SU-DHL-6 (cell line): ENCODE results near the gene CSF2.
"Not testable (repeated sequence)": the region's sequence is repeated elsewhere in the genome, so short reads cannot be mapped to it uniquely, and the experiment has no call there.

ENCODE experiments used
- H2AFZ ChIP-seq: fragments of 200-600 bp; sonication (generic); 2 replicates; pipeline ENCODE4 v1.6.1; 2014; ENCODE audit warnings: low read depth, mild to moderate bottlenecking, moderate library complexity, mixed read lengths, antibody characterized with exemption, low read length; ENCODE audit not compliant: severe bottlenecking
- H3F3A ChIP-seq: fragments of 200-600 bp; shearing (Covaris generic); 2 replicates; pipeline ENCODE4 v1.6.0; 2016; ENCODE audit warnings: antibody characterized with exemption, mild to moderate bottlenecking; ENCODE audit not compliant: insufficient read depth
- H3K27ac ChIP-seq: fragments of 200-600 bp; sonication (generic); 2 replicates; pipeline ENCODE4 v1.5.1; 2016; ENCODE audit warnings: low read depth, mild to moderate bottlenecking, low read length, moderate library complexity, mixed read lengths
- H3K27me3 ChIP-seq: fragments of 200-600 bp; sonication (generic), shearing (Covaris generic); 2 replicates; pipeline ENCODE4 v1.6.0; 2014; ENCODE audit warnings: mild to moderate bottlenecking, low read length
- H3K36me3 ChIP-seq: fragments of 200-600 bp; sonication (generic); 2 replicates; pipeline ENCODE4 v1.6.1; 2014; ENCODE audit warnings: mild to moderate bottlenecking, low read length, mixed read lengths
- H3K4me2 ChIP-seq: fragments of 300-600, 200-600 bp; shearing (Covaris generic), sonication (generic); 2 replicates; pipeline ENCODE4 v1.6.0; 2014; ENCODE audit warnings: low read length, low read depth, mild to moderate bottlenecking; ENCODE audit not compliant: poor library complexity, severe bottlenecking
- H3K4me3 ChIP-seq: fragments of 200-600 bp; sonication (generic); 2 replicates; pipeline ENCODE4 v1.5.1; 2014; ENCODE audit warnings: antibody characterized with exemption, low read length, mild to moderate bottlenecking, mixed read lengths; ENCODE audit not compliant: insufficient read depth, poor library complexity, severe bottlenecking
- H3K79me2 ChIP-seq: fragments of 200-600 bp; sonication (generic); 2 replicates; pipeline ENCODE4 v1.6.1; 2014; ENCODE audit warnings: mild to moderate bottlenecking, low read length, moderate library complexity; ENCODE audit not compliant: insufficient read depth
- H3K9ac ChIP-seq: fragments of 200-600 bp; sonication (generic); 2 replicates; pipeline ENCODE4 v1.7.0; 2014; ENCODE audit warnings: mild to moderate bottlenecking, low read length
- H3K9me2 ChIP-seq: fragments of 200-600 bp; sonication (generic); replicated peaks from 2 replicates; pipeline ENCODE4 v1.6.1; 2014; ENCODE audit warnings: low read length; ENCODE audit not compliant: insufficient read depth
- H3K9me3 ChIP-seq: fragments of 200-600 bp; sonication (generic); 2 replicates; pipeline ENCODE4 v1.6.1; 2014; ENCODE audit warnings: low read length, mixed read lengths; ENCODE audit not compliant: insufficient read depth
- H4K20me1 ChIP-seq: fragments of 200-600 bp; sonication (generic); 2 replicates; pipeline ENCODE4 v1.6.1; 2014; ENCODE audit warnings: low read depth, mild to moderate bottlenecking, antibody characterized with exemption, low read length, moderate library complexity, mixed read lengths
- CTCF ChIP-seq: fragments of 200-600 bp; sonication (generic); IDR thresholded peaks from one replicate; pipeline ENCODE4 v1.5.1; 2017; ENCODE audit warnings: antibody characterized with exemption, mild to moderate bottlenecking, low read length, moderate library complexity; ENCODE audit not compliant: insufficient read depth, poor library complexity, severe bottlenecking
- EZH2phosphoT487 ChIP-seq: fragments of 200-600 bp; sonication (generic), shearing (Covaris generic); conservative IDR thresholded peaks from 2 replicates; pipeline ENCODE4 v1.6.1; 2018; ENCODE audit warnings: mild to moderate bottlenecking, antibody characterized with exemption, low read length, moderate library complexity, mixed read lengths

CSF2 gene

GRCh38 chr5:132105688-132106087 is 32.1 kb downstream of the CSF2 start:
- Histone ChIP-seq H3K79me2 (no peaks in the 10 kb centered on the region), H3K36me3 (no peaks in the 10 kb centered on the region)

GRCh38 chr5:132108495-132108894 is 34.9 kb downstream of the CSF2 start:
- H3K9me2 ChIP-seq, H3K27ac ChIP-seq, H3K9me3 ChIP-seq, H3K27me3 ChIP-seq, H4K20me1 ChIP-seq, H3K9ac ChIP-seq, H3K36me3 ChIP-seq, H3K4me3 ChIP-seq, H3F3A ChIP-seq, H2AFZ ChIP-seq, H3K4me2 ChIP-seq, H3K79me2 ChIP-seq: not testable (repeated sequence)

More at GRCh38 chr5:132105688-132106087, 32.1 kb downstream of the CSF2 start:
- H2AFZ ChIP-seq: no peak overlapping the region
- no peaks in the 10 kb centered on the region for H4K20me1 ChIP-seq
- H3K9ac ChIP-seq: no peak overlapping the region
- TF ChIP-seq EZH2phosphoT487 (no peak), CTCF (no peak)
- H3K4me3 ChIP-seq: no peak overlapping the region
- H3K9me2 ChIP-seq: no peaks in the 10 kb centered on the region
- H3K27ac ChIP-seq: no peak overlapping the region
- no peaks in the 10 kb centered on the region for H3K9me3 ChIP-seq
- no peak overlapping the region for H3K4me2 ChIP-seq
- no peaks in the 10 kb centered on the region for H3F3A ChIP-seq
- no peaks in the 10 kb centered on the region for H3K27me3 ChIP-seq

- not testable (repeated sequence) for H3K27ac ChIP-seq
Observed at GRCh38 chr5:132108957-132109356, 35.4 kb downstream of the CSF2 start.

GRCh38 chr5:132109494-132110053 is 36.0 kb downstream of the CSF2 start:
- Histone ChIP-seq H3F3A (no peaks in the 10 kb centered on the region), H3K9me2 (no peaks in the 10 kb centered on the region), H3K27ac (no peak overlapping the region), H3K4me3 (no peak overlapping the region), H3K36me3 (no peaks in the 10 kb centered on the region), H3K4me2 (no peak overlapping the region), H4K20me1 (no peaks in the 10 kb centered on the region), H3K27me3 (no peaks in the 10 kb centered on the region), H3K9me3 (no peaks in the 10 kb centered on the region), H2AFZ (no peak overlapping the region), H3K9ac (no peak overlapping the region), H3K79me2 (no peaks in the 10 kb centered on the region)
- TF ChIP-seq EZH2phosphoT487 (no peak), CTCF (no peak)

More at GRCh38 chr5:132108957-132109356, 35.4 kb downstream of the CSF2 start:
- not testable (repeated sequence) for H3K9ac ChIP-seq, H3K9me2 ChIP-seq, H3K4me3 ChIP-seq, H4K20me1 ChIP-seq, H3K36me3 ChIP-seq, H3K9me3 ChIP-seq, H3F3A ChIP-seq, H3K79me2 ChIP-seq, H3K4me2 ChIP-seq, H2AFZ ChIP-seq, H3K27me3 ChIP-seq
